ENCODE data around the gene AREG. TPM values are rescaled to one million over a fixed set of nuclear protein-coding genes. Genes with fewer than 3 reads are reported as not detected.
"Not testable (repeated sequence)": the region's sequence is repeated elsewhere in the genome, so short reads cannot be mapped to it uniquely, and the experiment has no call there.

Gene AREG, protein sequence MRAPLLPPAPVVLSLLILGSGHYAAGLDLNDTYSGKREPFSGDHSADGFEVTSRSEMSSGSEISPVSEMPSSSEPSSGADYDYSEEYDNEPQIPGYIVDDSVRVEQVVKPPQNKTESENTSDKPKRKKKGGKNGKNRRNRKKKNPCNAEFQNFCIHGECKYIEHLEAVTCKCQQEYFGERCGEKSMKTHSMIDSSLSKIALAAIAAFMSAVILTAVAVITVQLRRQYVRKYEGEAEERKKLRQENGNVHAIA
- 1 to 10 TPM; 4.8 to 7.5 TPM for total RNA-seq

DNA sequence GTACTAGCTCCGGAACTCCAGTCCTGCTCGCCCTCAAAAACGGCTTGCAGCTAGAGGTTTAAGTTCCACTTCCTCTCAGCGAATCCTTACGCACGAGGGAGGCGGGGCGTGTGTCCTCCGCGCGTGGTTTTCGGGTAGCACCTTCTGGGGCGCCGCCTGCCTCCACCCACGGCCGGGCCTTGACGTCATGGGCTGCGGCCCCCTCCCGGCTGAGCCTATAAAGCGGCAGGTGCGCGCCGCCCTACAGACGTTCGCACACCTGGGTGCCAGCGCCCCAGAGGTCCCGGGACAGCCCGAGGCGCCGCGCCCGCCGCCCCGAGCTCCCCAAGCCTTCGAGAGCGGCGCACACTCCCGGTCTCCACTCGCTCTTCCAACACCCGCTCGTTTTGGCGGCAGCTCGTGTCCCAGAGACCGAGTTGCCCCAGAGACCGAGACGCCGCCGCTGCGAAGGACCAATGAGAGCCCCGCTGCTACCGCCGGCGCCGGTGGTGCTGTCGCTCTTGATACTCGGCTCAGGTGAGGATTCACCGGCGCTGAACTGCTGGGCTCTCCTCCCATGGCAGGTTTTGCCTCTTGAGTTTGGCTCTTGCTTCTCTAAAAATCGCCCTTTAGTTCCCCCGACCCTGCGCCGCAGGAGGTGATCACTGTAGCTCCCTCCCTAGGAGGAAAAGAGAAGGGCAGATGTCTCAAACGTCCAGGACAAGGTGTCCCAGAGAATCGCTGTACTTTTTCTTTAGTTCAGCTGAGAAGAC, at the start of gene AREG:
AREG (plus strand) TSS at position 246 of the 752 bp plus-strand sequence; CDS start at position 456, 210 bp downstream.
- Mint-ChIP-seq H3K27ac (peak within 1 kb of the TSS; percentile 50), H3K9me3 (peaks cover 0 to 1% of the 10 kb centered on the region in 2 donors), H3K4me1 (ENCODE audit: low read depth) (peaks cover 6% of the 10 kb centered on the region), H3K4me3 (peak within 1 kb of the TSS; percentile 92), H3K36me3 (ENCODE audit: insufficient read depth in 2 of 2) (no peaks in the 10 kb centered on the region), H3K27me3 (ENCODE audit: low read depth) (no peaks in the 10 kb centered on the region)
- DNase-seq (peak; percentile 89 to 90), ATAC-seq (replicated peaks in 1 of 2) (peak; percentile 91 to 94)

DNA sequence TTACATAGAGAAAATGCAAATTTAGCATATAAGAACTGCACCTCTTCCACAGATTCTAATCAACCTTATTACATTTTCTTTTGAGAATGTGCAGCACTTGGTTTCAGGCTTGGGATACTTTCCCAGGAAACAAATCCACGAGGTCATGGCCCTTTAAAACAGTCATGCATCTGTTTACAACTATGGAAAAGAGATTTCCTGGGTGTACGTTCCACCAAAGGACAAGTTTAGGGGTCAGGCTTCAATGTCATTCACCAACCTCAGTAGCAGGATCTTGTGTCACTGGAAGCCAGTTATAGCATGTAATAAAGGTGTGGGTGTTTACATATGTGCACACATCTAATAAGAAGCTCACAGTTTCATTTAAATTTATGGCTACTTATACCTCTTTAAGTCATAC, 49.3 kb upstream of the AREG start:
- Mint-ChIP-seq H3K4me1 (ENCODE audit: low read depth) (peaks cover 7% of the 10 kb centered on the region), H3K9me3 (no peaks in the 10 kb centered on the region), H3K36me3 (ENCODE audit: insufficient read depth in 2 of 2) (no peaks in the 10 kb centered on the region), H3K27ac (no peak overlapping the region), H3K4me3 (no peak overlapping the region), H3K27me3 (ENCODE audit: low read depth) (no peaks in the 10 kb centered on the region)
- ATAC-seq (replicated peaks in 1 of 2) (no peak), DNase-seq (no peak)

DNA sequence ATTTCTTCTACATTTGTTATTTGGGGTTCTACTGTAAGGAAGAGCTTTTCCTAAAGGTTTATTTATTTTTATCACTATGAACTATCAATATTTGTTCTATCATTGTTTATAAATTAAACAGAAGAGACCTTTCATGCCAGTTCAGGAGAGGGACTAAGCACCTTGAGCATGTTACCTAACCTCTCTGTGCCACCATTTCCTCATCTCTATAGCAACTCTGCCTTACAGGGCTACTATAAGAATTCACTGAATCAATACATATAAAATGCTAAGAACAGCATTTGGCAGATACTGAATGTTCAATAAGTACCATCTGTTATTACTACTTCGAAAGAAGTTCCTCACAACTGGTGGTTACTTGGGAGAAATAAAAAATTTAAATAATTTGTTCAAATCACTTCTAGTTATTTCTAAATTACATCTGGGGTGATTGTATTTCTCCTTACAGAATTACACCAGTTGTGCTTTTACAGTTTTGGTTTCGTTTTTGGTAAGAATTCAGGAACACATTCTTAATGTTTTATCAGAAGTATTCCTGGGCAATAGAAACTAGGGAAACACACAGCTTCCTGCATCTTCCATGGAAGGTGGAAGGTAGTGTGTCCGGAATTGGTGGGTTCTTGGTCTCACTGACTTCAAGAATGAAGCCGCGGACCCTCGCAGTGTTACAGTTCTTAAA, 47.0 kb upstream of the AREG start:
- peak; percentile 55 to 60 for ATAC-seq (replicated peaks in 1 of 2)
- DNase-seq = no peak
- peak overlapping the region; percentile 92 to 95 for H3K4me3 Mint-ChIP-seq
- H3K9me3 Mint-ChIP-seq = no peaks in the 10 kb centered on the region
- no peaks in the 10 kb centered on the region for H3K36me3 Mint-ChIP-seq (ENCODE audit: insufficient read depth in 2 of 2)
- H3K27ac Mint-ChIP-seq = peak overlapping the region; percentile 95
- peaks cover 7% of the 10 kb centered on the region for H3K4me1 Mint-ChIP-seq (ENCODE audit: low read depth)
- no peaks in the 10 kb centered on the region for H3K27me3 Mint-ChIP-seq (ENCODE audit: low read depth)

DNA sequence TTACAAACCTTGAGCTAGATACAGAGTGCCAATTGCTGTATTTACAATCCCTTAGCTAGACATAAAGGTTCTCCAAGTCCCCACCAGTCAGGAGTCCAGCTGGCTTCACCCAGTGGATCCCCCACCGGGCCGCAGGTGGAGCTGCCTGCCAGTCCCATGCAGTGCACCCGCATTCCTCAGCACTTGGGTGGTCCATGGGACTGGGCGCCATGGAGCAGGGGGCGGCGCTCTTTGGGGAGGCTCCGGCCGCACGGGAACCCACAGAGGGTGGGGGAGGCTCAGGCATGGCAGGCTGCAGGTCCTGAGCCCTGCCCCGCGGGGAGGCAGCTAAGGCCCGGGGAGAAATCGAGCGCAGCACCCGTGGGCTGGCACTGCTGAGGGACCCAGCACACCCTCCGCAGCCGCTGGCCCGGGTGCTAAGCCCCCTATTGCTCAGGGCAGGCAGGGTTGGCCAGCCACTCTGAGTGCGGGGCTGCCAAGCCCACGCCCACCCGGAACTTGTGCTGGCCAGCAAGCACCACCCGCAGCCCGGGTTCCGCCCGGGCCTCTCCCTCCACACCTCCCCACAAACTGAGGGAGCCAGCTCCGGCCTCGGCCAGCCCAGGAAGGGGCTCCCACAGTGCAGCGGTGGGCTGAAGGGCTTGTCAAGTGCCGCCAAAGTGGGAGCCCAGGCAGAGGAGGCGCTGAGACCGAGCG, 45.9 kb upstream of the AREG start:
- H3K36me3 Mint-ChIP-seq (ENCODE audit: insufficient read depth in 2 of 2); ATAC-seq (replicated peaks in 1 of 2); DNase-seq; H3K27me3 Mint-ChIP-seq (ENCODE audit: low read depth); H3K4me1 Mint-ChIP-seq (ENCODE audit: low read depth); H3K9me3 Mint-ChIP-seq: not testable (repeated sequence)
- Mint-ChIP-seq H3K27ac (peak overlapping the region; percentile 95), H3K4me3 (peak overlapping the region in 1 of 2 donors; percentile 95)

DNA sequence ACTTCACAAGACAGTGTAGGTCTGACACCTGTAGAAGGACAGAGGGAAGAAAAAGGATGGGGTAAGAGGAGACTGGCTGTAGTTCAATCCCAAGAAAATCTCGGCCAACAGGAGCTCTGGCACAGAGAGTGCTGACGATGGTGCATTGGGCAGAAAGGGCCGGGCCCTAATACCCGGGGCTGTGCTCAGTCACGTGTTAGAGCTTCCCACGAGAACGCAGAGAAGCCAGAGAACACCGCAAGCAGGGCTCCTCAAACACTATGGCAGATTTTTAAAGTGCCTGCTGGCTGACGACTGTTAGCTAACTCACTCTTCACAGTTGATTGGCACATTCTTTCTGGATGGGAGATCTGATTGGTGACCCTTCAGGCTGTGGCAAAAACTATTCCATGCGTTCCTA, 44.5 kb upstream of the AREG start:
- no peak overlapping the region for H3K27ac Mint-ChIP-seq
- no peak for DNase-seq
- ATAC-seq (replicated peaks in 1 of 2) = no peak
- no peak overlapping the region for H3K4me3 Mint-ChIP-seq
- no peaks in the 10 kb centered on the region for H3K27me3 Mint-ChIP-seq (ENCODE audit: low read depth)
- H3K9me3 Mint-ChIP-seq = no peaks in the 10 kb centered on the region
- no peaks in the 10 kb centered on the region for H3K36me3 Mint-ChIP-seq (ENCODE audit: insufficient read depth in 2 of 2)
- peaks cover 7% of the 10 kb centered on the region for H3K4me1 Mint-ChIP-seq (ENCODE audit: low read depth)

DNA sequence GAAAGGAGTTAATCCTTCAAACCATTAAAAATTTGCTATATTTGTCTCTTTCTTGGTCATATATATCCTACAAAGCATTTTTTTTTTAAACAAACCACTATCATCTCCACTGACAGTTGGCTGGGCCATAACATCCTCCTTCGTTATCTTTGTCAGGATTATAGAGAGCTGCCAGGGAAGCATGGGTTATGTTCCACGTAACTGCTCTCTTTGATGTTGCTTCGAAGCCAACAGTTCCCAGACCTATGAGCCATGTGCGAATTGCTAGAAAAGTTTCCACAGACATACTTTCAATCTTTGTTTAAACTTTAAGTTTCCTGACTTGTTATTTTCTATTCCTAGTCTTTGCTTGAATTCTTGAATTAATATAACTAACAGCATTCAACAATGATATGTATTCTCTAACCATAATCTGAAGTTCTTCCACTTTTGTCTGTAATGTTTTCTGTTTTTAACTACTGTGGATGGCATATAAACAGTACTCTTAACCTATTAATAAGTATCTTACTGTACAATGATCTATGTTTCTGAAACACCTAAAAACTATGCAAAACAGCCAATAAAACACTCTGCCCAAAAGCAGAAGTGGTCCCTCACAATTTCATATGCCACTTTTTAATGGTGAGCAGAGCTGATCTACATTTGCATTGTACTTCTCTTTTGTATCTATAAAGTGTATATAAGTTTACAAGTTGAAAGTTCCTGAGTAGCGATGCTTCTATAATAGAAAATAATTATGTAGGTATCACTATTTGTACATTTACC, 42.1 kb upstream of the AREG start:
- ATAC-seq (replicated peaks in 1 of 2) (no peak), DNase-seq (no peak)
- H3K9me3 Mint-ChIP-seq = no peaks in the 10 kb centered on the region
- H3K4me1 Mint-ChIP-seq (ENCODE audit: low read depth) = no peaks in the 10 kb centered on the region
- no peak overlapping the region for H3K4me3 Mint-ChIP-seq
- H3K36me3 Mint-ChIP-seq (ENCODE audit: insufficient read depth in 2 of 2) = no peaks in the 10 kb centered on the region
- no peak overlapping the region for H3K27ac Mint-ChIP-seq
- no peaks in the 10 kb centered on the region for H3K27me3 Mint-ChIP-seq (ENCODE audit: low read depth)

DNA sequence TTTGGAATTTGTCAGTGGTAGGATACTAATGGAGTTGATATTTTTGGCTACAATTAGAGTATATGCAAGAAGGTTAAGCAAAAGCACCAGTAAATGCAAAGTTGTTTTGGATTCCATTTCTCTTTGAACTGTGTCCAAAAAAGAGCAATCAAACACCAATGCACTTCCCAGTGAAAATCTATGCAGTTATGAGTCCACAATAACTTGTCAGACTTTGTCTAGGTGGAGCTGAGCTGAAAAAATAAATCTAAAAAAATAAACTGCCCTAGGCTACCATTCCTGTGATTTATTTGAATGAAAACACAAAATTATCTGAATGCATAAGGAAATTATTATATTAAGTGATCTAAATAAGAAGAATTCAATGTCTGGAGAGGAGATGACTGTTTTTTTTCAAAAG, 37.0 kb upstream of the AREG start:
- H3K4me3 Mint-ChIP-seq = no peak overlapping the region
- H3K27me3 Mint-ChIP-seq (ENCODE audit: low read depth) = no peaks in the 10 kb centered on the region
- H3K9me3 Mint-ChIP-seq = no peaks in the 10 kb centered on the region
- no peak for DNase-seq
- H3K36me3 Mint-ChIP-seq (ENCODE audit: insufficient read depth in 2 of 2) = no peaks in the 10 kb centered on the region
- H3K4me1 Mint-ChIP-seq (ENCODE audit: low read depth) = no peaks in the 10 kb centered on the region
- H3K27ac Mint-ChIP-seq = no peak overlapping the region
- no peak for ATAC-seq (replicated peaks in 1 of 2)

DNA sequence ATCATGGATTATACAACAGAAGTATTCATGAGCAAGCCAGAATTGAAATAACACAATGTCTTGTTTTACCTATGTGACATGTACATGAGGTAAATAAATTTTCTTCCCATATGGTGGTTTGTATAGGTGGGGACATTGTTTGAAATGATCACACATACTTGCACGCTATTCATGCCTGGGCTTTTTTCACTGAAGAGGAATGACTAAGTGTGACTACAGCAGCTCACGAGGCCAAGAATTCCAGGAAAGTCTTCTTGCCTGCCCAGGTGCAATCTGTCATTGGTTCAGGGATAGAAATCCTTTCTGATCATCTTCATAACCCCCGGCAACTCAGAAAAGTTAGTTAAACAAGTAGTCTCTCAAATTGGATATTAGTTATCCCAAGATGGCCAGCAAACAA, 36.3 kb upstream of the AREG start:
- Mint-ChIP-seq H3K36me3 (ENCODE audit: insufficient read depth in 2 of 2) (no peaks in the 10 kb centered on the region), H3K27ac (no peak overlapping the region), H3K4me1 (ENCODE audit: low read depth) (no peaks in the 10 kb centered on the region), H3K4me3 (no peak overlapping the region), H3K27me3 (ENCODE audit: low read depth) (no peaks in the 10 kb centered on the region), H3K9me3 (no peaks in the 10 kb centered on the region)
- ATAC-seq (replicated peaks in 1 of 2) = no peak
- no peak for DNase-seq

DNA sequence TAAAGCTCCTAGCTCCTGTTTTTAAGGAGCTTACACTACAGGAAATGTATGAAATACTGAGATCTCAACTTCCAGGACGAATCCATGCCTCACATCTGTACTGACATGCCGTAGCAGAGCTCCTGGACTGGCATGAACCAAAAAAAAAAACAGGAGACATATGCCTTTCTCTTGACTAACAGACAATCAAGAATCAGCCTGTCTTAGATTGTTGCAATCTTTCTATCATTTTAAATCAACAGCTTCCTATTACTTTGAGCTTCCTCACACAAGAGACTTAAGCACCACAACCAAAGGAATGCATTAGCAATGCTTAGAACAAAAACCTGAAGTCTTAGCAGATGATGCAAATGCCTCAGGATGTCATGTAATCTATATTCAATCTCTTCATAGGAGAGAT, 34.7 kb upstream of the AREG start:
- Mint-ChIP-seq H3K36me3 (ENCODE audit: insufficient read depth in 2 of 2) (no peaks in the 10 kb centered on the region), H3K27ac (no peak overlapping the region), H3K9me3 (no peaks in the 10 kb centered on the region), H3K4me1 (ENCODE audit: low read depth) (no peaks in the 10 kb centered on the region), H3K27me3 (ENCODE audit: low read depth) (no peaks in the 10 kb centered on the region), H3K4me3 (no peak overlapping the region)
- ATAC-seq (replicated peaks in 1 of 2) (no peak), DNase-seq (no peak)

DNA sequence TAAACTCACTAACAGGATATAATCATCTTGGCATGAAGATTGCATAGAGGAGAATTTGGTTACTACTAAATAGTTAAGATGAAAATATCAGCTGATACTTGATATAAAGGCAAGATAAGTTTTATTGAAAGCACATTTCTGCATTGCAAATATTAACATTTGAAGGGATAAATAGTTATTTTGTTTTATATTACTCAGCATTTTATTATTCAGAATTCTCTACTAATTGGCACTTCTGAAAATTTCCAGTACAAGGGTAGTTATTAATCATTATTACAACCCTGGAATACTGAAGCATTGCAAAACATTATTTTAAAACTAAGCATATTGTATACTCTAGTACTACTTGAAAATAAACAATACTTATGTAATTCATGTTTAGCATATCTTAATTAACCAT, 32.7 kb upstream of the AREG start:
- no peak for ATAC-seq (replicated peaks in 1 of 2)
- Mint-ChIP-seq H3K4me1 (ENCODE audit: low read depth) (no peaks in the 10 kb centered on the region), H3K4me3 (no peak overlapping the region), H3K9me3 (no peaks in the 10 kb centered on the region), H3K36me3 (ENCODE audit: insufficient read depth in 2 of 2) (no peaks in the 10 kb centered on the region), H3K27me3 (ENCODE audit: low read depth) (no peaks in the 10 kb centered on the region), H3K27ac (no peak overlapping the region)
- no peak for DNase-seq

DNA sequence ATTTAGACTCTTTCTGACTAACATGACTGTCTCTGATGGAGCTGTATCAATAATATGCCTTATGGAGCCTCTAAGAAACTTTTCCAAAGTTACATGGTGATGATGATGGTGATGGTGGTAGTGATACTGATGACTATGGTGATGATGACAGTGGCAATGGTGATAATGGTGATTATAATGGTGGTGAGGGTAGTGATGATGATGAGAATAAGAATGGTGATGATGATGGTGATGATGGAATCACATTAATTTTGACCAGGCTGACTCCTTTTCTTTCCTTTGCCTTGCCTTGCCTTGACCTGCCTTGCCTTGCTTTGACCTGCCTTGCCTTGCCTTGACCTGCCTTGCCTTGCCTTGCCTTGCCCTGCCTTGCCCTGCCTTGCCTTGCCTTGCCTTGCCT, 31.7 kb upstream of the AREG start:
- no peak for DNase-seq
- Mint-ChIP-seq H3K4me1 (ENCODE audit: low read depth) (no peaks in the 10 kb centered on the region), H3K9me3 (no peaks in the 10 kb centered on the region), H3K27me3 (ENCODE audit: low read depth) (no peaks in the 10 kb centered on the region), H3K36me3 (ENCODE audit: insufficient read depth in 2 of 2) (no peaks in the 10 kb centered on the region), H3K27ac (no peak overlapping the region), H3K4me3 (no peak overlapping the region)
- no peak for ATAC-seq (replicated peaks in 1 of 2)

DNA sequence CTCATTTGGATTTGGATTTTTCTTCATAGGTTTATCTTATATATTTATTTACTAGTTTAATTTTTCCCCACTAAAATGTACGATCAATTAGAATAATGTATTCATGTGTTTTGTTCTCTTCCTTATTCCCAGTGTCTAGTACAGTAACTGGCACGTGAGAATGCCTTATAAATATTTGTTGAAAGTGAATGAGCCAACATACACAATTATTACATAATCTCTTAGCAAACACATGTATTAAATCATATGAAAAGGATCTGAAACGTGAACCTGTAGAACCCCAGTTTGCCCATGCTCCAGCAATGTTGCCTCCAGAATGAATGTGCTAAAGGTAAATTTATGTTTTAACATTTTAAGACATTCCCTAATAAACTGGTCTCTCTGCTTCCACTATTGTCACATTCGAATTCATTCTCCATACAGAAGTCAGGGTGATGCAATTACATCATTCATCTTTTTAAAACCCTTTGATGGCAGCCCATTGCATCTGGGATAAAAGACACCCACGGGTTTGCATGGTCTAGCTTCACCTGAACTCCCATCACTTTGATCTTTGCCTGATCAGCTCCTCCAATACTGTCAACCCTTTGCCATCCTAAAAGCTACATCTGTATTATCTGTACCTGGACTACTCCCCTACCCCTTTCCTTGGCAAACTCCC, 30.7 kb upstream of the AREG start:
- no peaks in the 10 kb centered on the region for H3K9me3 Mint-ChIP-seq
- H3K27me3 Mint-ChIP-seq (ENCODE audit: low read depth) = no peaks in the 10 kb centered on the region
- no peak for ATAC-seq (replicated peaks in 1 of 2)
- DNase-seq = no peak
- H3K4me3 Mint-ChIP-seq = no peak overlapping the region
- H3K36me3 Mint-ChIP-seq (ENCODE audit: insufficient read depth in 2 of 2) = no peaks in the 10 kb centered on the region
- no peak overlapping the region for H3K27ac Mint-ChIP-seq
- no peaks in the 10 kb centered on the region for H3K4me1 Mint-ChIP-seq (ENCODE audit: low read depth)

All from activated T-cell treated with anti-CD3 and anti-CD28 coated beads, Interleukin-2, amount 50 U/mL, for 72 hours (primary cell).